Central memory CD8-positive, alpha-beta T cell (primary cell): Measurements from ENCODE around the gene HRC.
"Not testable (repeated sequence)": the region's sequence is repeated elsewhere in the genome, so short reads cannot be mapped to it uniquely, and the experiment has no call there.

Experiments used
- ATAC-seq: fragments of 150-1000 bp; cut with Tn5 transposase; replicated peaks from 2 replicates; pipeline ENCODE4 v1.10.0; 2022; ENCODE audit warnings: mild to moderate bottlenecking, moderate FRiP score, moderate number of reproducible peaks; ENCODE audit not compliant: poor library complexity, severe bottlenecking; ENCODE audit errors: extremely low read depth
- DNase-seq, 2 donors: peaks; one replicate each; pipeline ENCODE4 v3.0.0; 2021; ENCODE audit warnings: low spot score in 2 of 2
- H3K27ac Mint-ChIP-seq: one replicate; pipeline ENCODE4 v1.8.0; 2022; ENCODE audit warnings: low read depth, mild to moderate bottlenecking, moderate library complexity, mixed read lengths
- H3K27me3 Mint-ChIP-seq: one replicate; pipeline ENCODE4 v1.8.0; 2022; ENCODE audit warnings: mixed read lengths
- H3K36me3 Mint-ChIP-seq: one replicate; pipeline ENCODE4 v1.8.0; 2022; ENCODE audit warnings: mild to moderate bottlenecking, moderate library complexity, mixed read lengths; ENCODE audit not compliant: insufficient read depth
- H3K4me1 Mint-ChIP-seq: one replicate; pipeline ENCODE4 v1.8.0; 2022; ENCODE audit warnings: mixed read lengths
- H3K4me3 Mint-ChIP-seq: one replicate; pipeline ENCODE4 v1.8.0; 2022; ENCODE audit warnings: mild to moderate bottlenecking, moderate library complexity, mixed read lengths
- H3K9me3 Mint-ChIP-seq: one replicate; pipeline ENCODE4 v1.8.0; 2022; ENCODE audit warnings: mixed read lengths

The HRC gene

DNA sequence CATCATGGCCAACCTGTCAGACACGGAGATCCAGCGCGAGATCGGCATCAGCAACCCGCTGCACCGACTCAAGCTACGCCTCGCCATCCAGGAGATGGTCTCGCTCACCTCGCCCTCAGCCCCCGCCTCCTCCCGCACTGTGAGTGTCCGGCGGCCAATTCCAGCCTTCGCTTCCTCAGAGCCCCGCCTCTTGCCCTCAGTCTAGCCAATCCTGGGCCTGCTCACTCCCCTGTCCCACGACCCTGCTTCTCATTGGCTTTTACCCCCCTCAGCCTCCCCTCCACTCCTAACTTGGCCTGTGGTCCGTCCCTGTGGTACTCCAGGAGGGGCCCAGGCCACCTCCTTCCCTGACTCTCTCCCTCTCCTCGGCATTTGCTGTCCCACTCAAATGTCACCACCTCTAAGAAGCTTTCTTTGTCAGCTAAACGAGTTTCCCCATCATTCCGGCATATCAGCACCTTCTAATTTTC lies 12.3 kb downstream of the HRC start:
- peak; percentile 44 for ATAC-seq
- H3K36me3 Mint-ChIP-seq: peaks cover 5% of the 10 kb centered on the region
- peaks cover 48% of the 10 kb centered on the region for H3K27me3 Mint-ChIP-seq
- peak overlapping the region; percentile 61 for H3K4me3 Mint-ChIP-seq
- DNase-seq: no peak
- no peaks in the 10 kb centered on the region for H3K9me3 Mint-ChIP-seq
- no peak overlapping the region for H3K27ac Mint-ChIP-seq
- peaks cover 25% of the 10 kb centered on the region for H3K4me1 Mint-ChIP-seq

DNA sequence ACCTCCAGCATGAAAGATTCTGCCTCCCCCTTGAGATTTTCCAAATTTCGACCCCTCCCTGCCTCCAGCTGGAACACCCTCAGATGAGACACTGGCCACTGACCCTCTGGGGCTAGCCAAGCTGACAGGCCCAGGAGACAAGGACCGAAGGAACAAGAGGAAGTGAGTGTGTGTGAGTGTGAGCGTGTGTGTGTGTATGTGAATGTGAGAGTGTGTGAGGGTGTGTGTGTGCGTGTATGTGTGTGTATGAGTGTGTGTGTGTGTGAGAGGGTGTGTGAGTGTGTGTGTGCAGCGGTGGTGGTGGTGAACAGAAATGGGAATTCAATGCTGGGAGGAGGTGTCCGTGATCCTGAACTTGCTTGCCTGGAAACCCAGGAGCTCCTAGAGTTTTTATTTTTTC lies 13.8 kb downstream of the HRC start:
- Mint-ChIP-seq H3K27ac (no peak overlapping the region), H3K36me3 (peaks cover 4% of the 10 kb centered on the region)

DNA sequence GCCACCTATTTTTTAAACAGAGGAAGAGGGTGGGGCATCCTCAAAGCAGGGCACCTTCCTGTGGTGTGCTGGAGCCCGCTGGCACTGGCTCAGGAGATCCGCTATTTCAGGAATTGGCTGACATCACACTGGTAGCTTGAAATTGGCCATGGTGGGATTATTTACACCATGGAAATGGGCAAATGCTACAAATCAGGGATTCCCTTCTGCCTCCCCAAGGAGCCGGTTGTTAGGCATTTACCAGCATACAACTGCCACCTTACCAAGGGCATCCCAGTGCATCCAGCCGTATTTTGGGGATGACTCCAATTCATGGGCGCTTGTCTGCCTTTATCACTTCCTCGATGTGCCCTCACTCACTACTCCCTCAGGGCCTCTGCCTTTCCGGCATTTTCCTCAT lies 14.2 kb downstream of the HRC start:
- H3K36me3 Mint-ChIP-seq: peaks cover 2% of the 10 kb centered on the region
- peaks cover 19% of the 10 kb centered on the region for H3K4me1 Mint-ChIP-seq
- no peak overlapping the region for H3K27ac Mint-ChIP-seq
- ATAC-seq (no peak), DNase-seq (no peak)
- H3K27me3 Mint-ChIP-seq: peaks cover 28% of the 10 kb centered on the region
- no peaks in the 10 kb centered on the region for H3K9me3 Mint-ChIP-seq
- no peak overlapping the region for H3K4me3 Mint-ChIP-seq

More for the DNA sequence above, 13.8 kb downstream of the HRC start:
- H3K4me3 Mint-ChIP-seq: no peak overlapping the region
- DNase-seq (no peak), ATAC-seq (no peak)
- H3K4me1 Mint-ChIP-seq: peaks cover 23% of the 10 kb centered on the region
- H3K9me3 Mint-ChIP-seq: no peaks in the 10 kb centered on the region
- H3K27me3 Mint-ChIP-seq: peaks cover 32% of the 10 kb centered on the region

DNA sequence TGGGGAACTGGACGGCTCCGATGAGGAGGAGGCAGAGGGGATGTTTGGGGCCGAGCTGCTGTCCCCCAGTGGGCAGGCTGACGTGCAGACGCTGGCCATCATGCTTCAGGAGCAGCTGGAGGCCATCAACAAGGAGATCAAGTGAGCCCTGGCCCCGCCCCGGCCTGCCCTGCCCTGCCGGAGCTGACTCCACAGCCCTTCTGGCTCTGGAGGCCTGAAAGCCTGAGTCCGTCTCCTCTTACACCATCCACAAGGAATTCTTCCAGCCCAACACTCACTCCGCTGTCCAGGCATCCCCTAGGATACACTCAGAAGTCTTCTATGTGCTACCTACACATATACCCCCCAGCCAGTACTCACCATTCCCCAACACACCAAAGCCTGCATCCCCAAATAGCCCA lies 18.4 kb downstream of the HRC start:
- no peak for ATAC-seq
- DNase-seq: no peak
- Mint-ChIP-seq H3K27me3 (peaks cover 16% of the 10 kb centered on the region), H3K4me1 (peaks cover 17% of the 10 kb centered on the region), H3K4me3 (no peak overlapping the region), H3K27ac (no peak overlapping the region), H3K36me3 (no peaks in the 10 kb centered on the region), H3K9me3 (no peaks in the 10 kb centered on the region)

DNA sequence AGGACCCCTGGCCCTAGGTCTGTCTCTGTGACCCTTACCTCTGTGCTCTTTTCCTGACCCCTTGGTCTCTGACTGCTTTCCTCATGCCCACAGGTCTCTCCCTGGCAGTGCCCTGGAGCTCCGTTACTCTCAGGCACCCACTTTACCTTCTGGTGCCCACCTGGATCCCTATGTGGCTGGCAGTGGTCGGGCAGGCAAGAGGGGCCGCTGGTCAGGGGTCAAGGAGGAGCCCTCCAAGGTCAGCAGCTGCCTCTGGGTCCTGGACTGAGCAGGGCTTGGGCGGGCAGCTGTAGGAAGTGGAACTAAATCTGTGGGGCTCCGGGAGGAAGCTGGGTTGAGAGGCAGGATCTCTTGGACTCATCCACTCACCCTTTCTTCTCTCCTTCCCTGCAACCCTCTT lies 19.5 kb downstream of the HRC start:
- Mint-ChIP-seq H3K27ac (no peak overlapping the region), H3K27me3 (peaks cover 16% of the 10 kb centered on the region), H3K4me1 (peaks cover 17% of the 10 kb centered on the region), H3K36me3 (no peaks in the 10 kb centered on the region), H3K4me3 (no peak overlapping the region), H3K9me3 (no peaks in the 10 kb centered on the region)
- DNase-seq (no peak), ATAC-seq (no peak)

DNA sequence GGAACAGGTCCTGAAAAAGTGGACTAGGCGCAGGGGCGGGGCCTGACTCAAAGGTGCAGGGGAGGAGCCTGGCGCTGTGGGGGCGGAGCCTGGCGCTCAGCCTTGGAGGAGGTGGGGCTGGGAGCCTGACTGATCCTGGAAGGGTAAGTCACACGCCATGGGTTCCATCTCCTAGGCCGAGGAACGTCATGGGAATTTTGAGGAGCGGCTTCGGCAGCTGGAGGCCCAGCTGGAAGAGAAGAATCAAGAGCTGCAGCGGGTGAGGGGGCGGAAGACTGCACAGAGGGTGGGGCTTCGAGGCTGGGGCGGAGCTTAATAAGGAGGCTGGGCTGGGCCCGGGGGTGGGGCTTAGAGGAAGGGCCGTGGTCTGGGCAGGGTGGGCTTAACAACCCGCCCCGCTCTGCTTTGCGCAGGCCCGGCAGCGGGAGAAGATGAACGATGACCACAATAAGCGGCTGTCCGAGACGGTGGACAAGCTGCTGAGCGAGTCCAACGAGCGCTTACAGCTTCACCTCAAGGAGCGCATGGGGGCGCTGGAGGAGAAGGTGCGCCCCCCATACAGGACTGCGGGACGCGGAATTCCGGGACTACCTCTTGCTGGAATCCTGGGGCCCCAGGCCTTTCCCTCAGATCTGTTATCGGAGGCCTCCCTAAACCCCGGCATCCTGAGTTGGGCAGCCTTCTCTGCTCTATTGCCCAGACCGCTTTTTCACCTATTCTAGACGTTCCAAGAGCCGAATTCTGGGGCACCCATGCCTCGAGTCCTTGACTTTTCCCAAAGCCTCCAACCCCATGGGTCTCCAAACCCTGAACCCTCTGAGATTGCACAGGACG lies 21.4 kb downstream of the HRC start:
- ATAC-seq: peak; percentile 46
- H3K4me3 Mint-ChIP-seq: peak overlapping the region; percentile 50
- H3K4me1 Mint-ChIP-seq: peaks cover 18% of the 10 kb centered on the region
- H3K27me3 Mint-ChIP-seq: peaks cover 16% of the 10 kb centered on the region
- no peaks in the 10 kb centered on the region for H3K9me3 Mint-ChIP-seq
- no peak for DNase-seq
- peak overlapping the region; percentile 44 for H3K27ac Mint-ChIP-seq
- H3K36me3 Mint-ChIP-seq: no peaks in the 10 kb centered on the region

DNA sequence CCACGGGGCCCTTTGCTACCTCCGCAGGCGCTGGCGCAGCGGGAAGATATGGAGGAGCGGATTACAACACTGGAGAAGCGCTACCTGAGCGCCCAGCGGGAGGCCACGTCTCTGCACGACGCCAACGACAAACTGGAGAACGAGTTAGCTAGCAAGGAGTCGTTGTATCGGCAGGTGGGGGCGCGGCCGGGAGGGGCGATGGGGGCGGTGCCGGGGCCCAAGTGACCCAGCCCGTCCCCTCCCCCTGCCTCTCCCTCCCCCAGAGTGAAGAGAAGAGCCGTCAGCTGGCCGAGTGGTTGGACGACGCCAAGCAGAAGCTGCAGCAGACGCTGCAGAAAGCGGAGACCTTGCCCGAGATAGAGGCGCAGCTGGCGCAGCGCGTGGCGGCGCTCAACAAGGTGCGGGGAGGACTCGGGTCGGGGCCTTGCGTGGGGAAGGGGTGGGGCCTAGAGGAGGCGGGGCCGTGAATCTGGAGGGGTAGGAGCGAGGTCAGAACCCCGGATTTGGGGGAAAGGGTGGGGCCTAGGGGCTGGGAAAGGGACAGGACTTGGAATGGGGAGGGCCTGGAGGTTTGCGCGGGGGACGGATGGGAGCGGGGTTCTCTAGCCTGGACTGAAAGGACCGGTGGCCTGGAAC lies 22.1 kb downstream of the HRC start:
- H3K4me3 Mint-ChIP-seq: peak overlapping the region; percentile 50
- H3K36me3 Mint-ChIP-seq: no peaks in the 10 kb centered on the region
- peak overlapping the region; percentile 44 for H3K27ac Mint-ChIP-seq
- H3K4me1 Mint-ChIP-seq: peaks cover 26% of the 10 kb centered on the region
- no peaks in the 10 kb centered on the region for H3K9me3 Mint-ChIP-seq
- H3K27me3 Mint-ChIP-seq: peaks cover 16% of the 10 kb centered on the region
- DNase-seq (no peak), ATAC-seq (peak; percentile 10)

DNA sequence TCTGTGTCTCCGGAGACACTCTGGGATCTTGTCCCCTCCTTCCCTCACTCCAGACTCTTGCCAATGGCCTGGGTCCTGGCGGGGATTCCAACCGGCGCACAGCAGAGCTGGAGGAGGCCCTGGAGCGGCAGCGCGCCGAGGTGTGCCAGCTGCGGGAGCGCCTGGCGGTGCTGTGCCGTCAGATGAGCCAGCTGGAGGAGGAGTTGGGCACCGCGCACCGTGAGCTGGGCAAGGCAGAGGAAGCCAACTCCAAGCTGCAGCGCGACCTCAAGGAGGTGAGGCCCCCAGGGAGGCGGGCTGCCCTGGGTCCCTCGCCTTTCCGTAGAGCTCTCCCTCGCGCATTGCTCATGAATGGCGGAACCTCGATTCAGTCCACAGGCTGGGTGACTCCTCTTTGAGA lies 24.9 kb downstream of the HRC start:
- no peaks in the 10 kb centered on the region for H3K9me3 Mint-ChIP-seq
- H3K4me3 Mint-ChIP-seq: no peak overlapping the region
- ATAC-seq (no peak), DNase-seq (no peak)
- H3K27ac Mint-ChIP-seq: no peak overlapping the region
- H3K27me3 Mint-ChIP-seq: peaks cover 16% of the 10 kb centered on the region
- H3K36me3 Mint-ChIP-seq: no peaks in the 10 kb centered on the region
- H3K4me1 Mint-ChIP-seq: peaks cover 29% of the 10 kb centered on the region

DNA sequence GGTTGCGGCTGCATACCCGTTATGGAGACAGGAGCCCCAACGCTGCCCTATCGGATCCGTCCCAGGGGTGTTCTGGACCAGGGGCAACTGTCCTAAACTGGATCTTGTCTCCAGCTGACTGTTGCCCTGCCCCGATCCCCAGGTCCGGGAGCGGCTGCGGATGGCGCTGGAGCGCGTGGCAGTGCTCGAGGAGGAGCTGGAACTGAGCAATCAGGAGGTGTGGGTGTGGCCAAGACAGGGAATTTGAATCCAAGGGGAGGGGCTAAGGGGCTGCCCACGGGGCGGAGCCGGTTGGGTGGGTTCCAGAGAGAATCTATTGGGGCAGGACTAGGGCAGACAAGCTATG lies 26.0 kb downstream of the HRC start:
- Mint-ChIP-seq H3K27ac (no peak overlapping the region), H3K9me3 (no peaks in the 10 kb centered on the region), H3K4me3 (no peak overlapping the region), H3K36me3 (no peaks in the 10 kb centered on the region), H3K27me3 (peaks cover 9% of the 10 kb centered on the region), H3K4me1 (peaks cover 29% of the 10 kb centered on the region)
- ATAC-seq (no peak), DNase-seq (no peak)

DNA sequence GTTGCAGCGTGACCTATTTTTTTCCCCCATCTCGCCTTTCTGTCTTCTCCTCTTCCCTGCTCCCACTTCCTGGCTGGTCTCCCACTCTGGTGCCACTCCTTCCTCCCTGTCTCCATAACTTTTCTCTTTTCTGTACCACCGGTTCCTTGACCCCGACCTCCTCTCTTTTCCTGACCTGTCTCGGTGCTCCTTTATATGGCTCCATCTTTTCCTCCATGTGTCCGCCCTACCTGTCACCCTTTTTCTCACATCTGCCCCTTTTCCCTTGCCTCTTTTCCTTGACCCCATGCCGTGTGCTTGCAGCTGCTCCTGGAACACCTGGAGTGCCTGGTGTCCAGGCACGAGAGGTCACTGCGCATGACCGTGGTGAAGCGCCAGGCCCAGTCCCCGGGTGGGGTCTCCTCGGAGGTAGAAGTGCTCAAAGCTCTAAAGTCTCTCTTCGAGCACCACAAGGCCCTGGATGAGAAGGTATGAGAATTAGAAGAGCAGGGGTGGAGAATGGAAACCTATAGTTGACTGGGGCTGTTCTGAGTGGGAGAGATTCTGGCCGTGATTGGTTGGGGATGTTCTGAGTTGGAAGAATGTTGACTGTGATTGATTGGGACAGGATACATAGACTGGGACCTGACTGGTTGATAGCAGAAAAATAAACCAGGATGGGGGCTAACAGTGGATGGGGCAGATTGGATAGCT lies 26.5 kb downstream of the HRC start:
- peaks cover 4% of the 10 kb centered on the region for H3K27me3 Mint-ChIP-seq
- no peaks in the 10 kb centered on the region for H3K9me3 Mint-ChIP-seq
- H3K36me3 Mint-ChIP-seq: no peaks in the 10 kb centered on the region
- peaks cover 24% of the 10 kb centered on the region for H3K4me1 Mint-ChIP-seq
- peak overlapping the region; percentile 79 for H3K4me3 Mint-ChIP-seq
- peak overlapping the region; percentile 89 for H3K27ac Mint-ChIP-seq
- no peak for ATAC-seq
- DNase-seq: no peak

DNA sequence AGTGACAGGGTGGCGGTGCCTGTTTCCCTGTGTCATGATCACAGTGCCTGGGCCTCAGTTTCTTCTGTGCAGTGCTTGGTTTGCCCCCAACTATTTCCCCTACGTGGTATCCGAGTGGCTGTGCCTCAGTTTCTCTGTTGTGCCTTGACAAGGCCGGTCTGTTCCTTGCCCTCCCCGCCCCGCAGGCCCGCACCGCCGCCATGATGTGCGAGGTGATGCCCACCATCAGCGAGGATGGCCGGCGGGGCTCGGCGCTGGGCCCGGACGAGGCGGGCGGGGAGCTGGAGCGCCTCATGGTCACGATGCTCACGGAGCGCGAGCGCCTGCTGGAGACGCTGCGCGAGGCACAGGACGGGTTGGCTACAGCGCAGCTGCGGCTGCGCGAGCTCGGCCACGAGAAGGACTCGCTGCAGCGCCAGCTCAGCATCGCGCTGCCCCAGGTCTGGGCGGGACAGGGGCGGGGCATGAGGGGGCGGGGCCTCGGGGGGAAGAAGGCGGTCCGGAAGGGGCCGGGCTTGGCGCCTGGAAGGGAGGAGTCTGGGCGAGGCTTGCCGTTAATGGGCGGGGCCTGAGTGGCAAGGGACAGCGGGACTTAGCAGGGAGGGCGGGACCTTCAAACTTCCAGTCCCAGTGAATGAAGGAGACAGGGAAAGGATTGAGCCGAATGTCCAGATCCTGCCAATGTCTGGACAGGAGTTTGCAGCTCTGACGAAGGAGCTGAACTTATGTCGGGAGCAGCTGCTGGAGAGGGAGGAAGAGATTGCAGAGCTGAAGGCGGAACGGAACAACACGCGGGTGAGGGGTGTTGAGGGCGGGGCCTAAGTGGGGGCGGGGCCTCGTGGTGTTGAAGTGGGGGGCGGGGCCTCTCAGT lies 27.3 kb downstream of the HRC start:
- H3K36me3 Mint-ChIP-seq: no peaks in the 10 kb centered on the region
- peak; percentile 90 for ATAC-seq
- H3K27ac Mint-ChIP-seq: peak overlapping the region; percentile 89
- no peaks in the 10 kb centered on the region for H3K9me3 Mint-ChIP-seq
- H3K4me3 Mint-ChIP-seq: peak overlapping the region; percentile 79
- H3K27me3 Mint-ChIP-seq: no peaks in the 10 kb centered on the region
- peaks cover 16% of the 10 kb centered on the region for H3K4me1 Mint-ChIP-seq
- peak; percentile 93 to 95 for DNase-seq

DNA sequence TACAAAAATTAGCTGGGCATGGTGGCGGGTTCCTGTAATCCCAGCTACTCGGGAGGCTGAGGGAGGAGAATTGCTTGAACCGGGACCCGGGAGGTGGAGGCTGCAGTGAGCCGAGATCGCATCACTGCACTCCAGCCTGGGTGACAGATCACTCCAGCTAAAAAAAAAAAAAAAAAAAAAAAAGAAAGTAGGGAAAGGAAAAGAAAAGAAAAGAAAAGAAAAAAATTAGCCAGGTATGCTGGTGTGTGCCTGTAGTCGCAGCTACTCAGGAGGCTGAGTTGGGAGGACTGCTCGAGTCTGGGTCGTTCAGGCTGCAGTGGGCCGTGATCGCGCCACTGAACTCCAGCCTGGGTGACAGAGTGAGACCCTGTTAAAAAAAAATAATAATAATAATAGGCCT lies 28.0 kb downstream of the HRC start:
- not testable (repeated sequence) for ATAC-seq, H3K27me3 Mint-ChIP-seq, H3K9me3 Mint-ChIP-seq, DNase-seq, H3K27ac Mint-ChIP-seq, H3K36me3 Mint-ChIP-seq
- Mint-ChIP-seq H3K4me3 (peak overlapping the region; percentile 6), H3K4me1 (peaks cover 12% of the 10 kb centered on the region)
